ENCODE data around the gene DEGS1. TPM values are rescaled to one million over a fixed set of nuclear protein-coding genes. Genes with fewer than 3 reads are reported as not detected.

The DEGS1 gene
- total and polyA plus RNA-seq, 2 experiments from 2014 or later, result 88.7 to 107 TPM

- H2AFZ ChIP-seq, result no peak overlapping the region
Observed at GRCh38 chr1:224199679-224200078, 16.6 kb downstream of the DEGS1 start.

GRCh38 chr1:224201383-224201782 lies 18.3 kb downstream of the DEGS1 start:
- Histone ChIP-seq H3K27ac (peak overlapping the region; percentile 2), H2AFZ (no peak overlapping the region), H3K79me2 (no peaks in the 10 kb centered on the region), H3K9me2 (replicated peaks; ENCODE audit: insufficient read depth) (no peaks in the 10 kb centered on the region), H3K9me3 (ENCODE audit: low read depth) (no peaks in the 10 kb centered on the region), H3K4me3 (no peak overlapping the region), H3K4me2 (no peak overlapping the region), H3K27me3 (no peaks in the 10 kb centered on the region), H3K4me1 (ENCODE audit: insufficient read depth) (peaks cover 17% of the 10 kb centered on the region), H3K36me3 (replicated peaks; ENCODE audit: insufficient read depth, low read depth) (no peaks in the 10 kb centered on the region), H4K20me1 (ENCODE audit: insufficient read depth, poor library complexity, severe bottlenecking) (no peaks in the 10 kb centered on the region)
- 70% methylated on average over 5 of the region's 5 CpGs for WGBS (ENCODE audit: low lambda C conversion rate, missing lambda C conversion rate)
- TF ChIP-seq CTCF (IDR thresholded peaks at IDR 0.05; ENCODE audit: poor library complexity), result no peak
- no peak for TF ChIP-seq EZH2phosphoT487 (IDR thresholded peaks at IDR 0.05; ENCODE audit: low read depth, severe bottlenecking, unreplicated experiment)
- TF ChIP-seq EZH2 (IDR thresholded peaks at IDR 0.05; ENCODE audit: borderline replicate concordance), result no peak
- peak; percentile 35 for DNase-seq (ENCODE audit: low spot score)

More at GRCh38 chr1:224199679-224200078, 16.6 kb downstream of the DEGS1 start:
- Histone ChIP-seq H3K4me1 (ENCODE audit: insufficient read depth) (peaks cover 7% of the 10 kb centered on the region), H3K4me3 (no peak overlapping the region), H3K9me3 (ENCODE audit: low read depth) (no peaks in the 10 kb centered on the region), H3K27me3 (no peaks in the 10 kb centered on the region), H3K79me2 (no peaks in the 10 kb centered on the region), H3K27ac (no peak overlapping the region), H3K36me3 (replicated peaks; ENCODE audit: insufficient read depth, low read depth) (no peaks in the 10 kb centered on the region), H3K4me2 (no peak overlapping the region), H3K9me2 (replicated peaks; ENCODE audit: insufficient read depth) (no peaks in the 10 kb centered on the region), H4K20me1 (ENCODE audit: insufficient read depth, poor library complexity, severe bottlenecking) (no peaks in the 10 kb centered on the region)
- DNase-seq (ENCODE audit: low spot score), result no peak
- TF ChIP-seq EZH2 (IDR thresholded peaks at IDR 0.05; ENCODE audit: borderline replicate concordance), result no peak
- no peak for TF ChIP-seq EZH2phosphoT487 (IDR thresholded peaks at IDR 0.05; ENCODE audit: low read depth, severe bottlenecking, unreplicated experiment)
- no peak for TF ChIP-seq CTCF (IDR thresholded peaks at IDR 0.05; ENCODE audit: poor library complexity)
- WGBS (ENCODE audit: low lambda C conversion rate, missing lambda C conversion rate), result 51% methylated on average over 2 of the region's 2 CpGs

- 90% methylated on average over 4 of the region's 4 CpGs for whole genome bisulfite sequencing (ENCODE audit: low lambda C conversion rate, missing lambda C conversion rate)
- no peak for DNase-seq (ENCODE audit: low spot score)
- TF ChIP-seq EZH2phosphoT487 (IDR thresholded peaks at IDR 0.05; ENCODE audit: low read depth, severe bottlenecking, unreplicated experiment), result no peak
- Histone ChIP-seq H3K9me3 (ENCODE audit: low read depth) (no peaks in the 10 kb centered on the region), H3K79me2 (no peaks in the 10 kb centered on the region), H3K36me3 (replicated peaks; ENCODE audit: insufficient read depth, low read depth) (no peaks in the 10 kb centered on the region), H3K4me2 (no peak overlapping the region), H3K27me3 (no peaks in the 10 kb centered on the region), H3K27ac (no peak overlapping the region), H2AFZ (no peak overlapping the region), H3K4me3 (no peak overlapping the region), H3K9me2 (replicated peaks; ENCODE audit: insufficient read depth) (no peaks in the 10 kb centered on the region), H4K20me1 (ENCODE audit: insufficient read depth, poor library complexity, severe bottlenecking) (no peaks in the 10 kb centered on the region), H3K4me1 (ENCODE audit: insufficient read depth) (peaks cover 20% of the 10 kb centered on the region)
Observed at GRCh38 chr1:224201853-224202252, 18.8 kb downstream of the DEGS1 start.

- H3K36me3 ChIP-seq (replicated peaks; ENCODE audit: insufficient read depth, low read depth), result no peaks in the 10 kb centered on the region
- no peak overlapping the region for H3K4me2 ChIP-seq
- H3K27ac ChIP-seq, result no peak overlapping the region
- H2AFZ ChIP-seq, result no peak overlapping the region
- H3K79me2 ChIP-seq, result no peaks in the 10 kb centered on the region
- H4K20me1 ChIP-seq (ENCODE audit: insufficient read depth, poor library complexity, severe bottlenecking), result no peaks in the 10 kb centered on the region
- TF ChIP-seq EZH2 (IDR thresholded peaks at IDR 0.05; ENCODE audit: borderline replicate concordance) (no peak), CTCF (IDR thresholded peaks at IDR 0.05; ENCODE audit: poor library complexity) (no peak), EZH2phosphoT487 (IDR thresholded peaks at IDR 0.05; ENCODE audit: low read depth, severe bottlenecking, unreplicated experiment) (no peak)
- WGBS (ENCODE audit: low lambda C conversion rate, missing lambda C conversion rate), result 42% methylated on average over 8 of the region's 8 CpGs
- H3K4me1 ChIP-seq (ENCODE audit: insufficient read depth), result peaks cover 20% of the 10 kb centered on the region
- no peak for DNase-seq (ENCODE audit: low spot score)
- H3K4me3 ChIP-seq, result no peak overlapping the region
- H3K27me3 ChIP-seq, result no peaks in the 10 kb centered on the region
- H3K9me3 ChIP-seq (ENCODE audit: low read depth), result no peaks in the 10 kb centered on the region
- no peaks in the 10 kb centered on the region for H3K9me2 ChIP-seq (replicated peaks; ENCODE audit: insufficient read depth)
Observed at GRCh38 chr1:224203243-224204016, 20.4 kb downstream of the DEGS1 start.

Measured in hepatocyte (in vitro differentiated cells).